ENCODE data around the gene DNAJC15.

The DNAJC15 gene

DNA sequence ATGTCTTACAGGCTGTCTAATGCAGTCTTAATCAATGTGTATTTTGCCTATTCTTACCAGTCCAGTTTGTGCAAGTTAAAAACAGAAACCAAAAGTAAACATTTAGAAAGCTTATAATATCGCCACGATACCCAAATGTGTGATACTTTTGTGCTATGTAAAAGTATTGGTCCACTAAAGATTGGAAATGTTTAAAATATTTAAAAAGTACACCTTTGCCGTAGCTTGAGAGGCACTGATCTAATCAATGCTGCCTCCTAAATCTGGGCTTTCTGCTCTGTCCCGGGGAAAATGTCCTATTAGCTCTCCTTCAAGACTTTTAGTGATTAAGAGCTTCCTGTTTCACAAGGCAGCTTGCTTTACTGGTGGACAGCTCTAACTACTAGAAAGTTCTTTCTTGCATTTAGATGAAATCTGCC is 64.7 kb downstream of the DNAJC15 start:
- DNase-seq = no peak

DNA sequence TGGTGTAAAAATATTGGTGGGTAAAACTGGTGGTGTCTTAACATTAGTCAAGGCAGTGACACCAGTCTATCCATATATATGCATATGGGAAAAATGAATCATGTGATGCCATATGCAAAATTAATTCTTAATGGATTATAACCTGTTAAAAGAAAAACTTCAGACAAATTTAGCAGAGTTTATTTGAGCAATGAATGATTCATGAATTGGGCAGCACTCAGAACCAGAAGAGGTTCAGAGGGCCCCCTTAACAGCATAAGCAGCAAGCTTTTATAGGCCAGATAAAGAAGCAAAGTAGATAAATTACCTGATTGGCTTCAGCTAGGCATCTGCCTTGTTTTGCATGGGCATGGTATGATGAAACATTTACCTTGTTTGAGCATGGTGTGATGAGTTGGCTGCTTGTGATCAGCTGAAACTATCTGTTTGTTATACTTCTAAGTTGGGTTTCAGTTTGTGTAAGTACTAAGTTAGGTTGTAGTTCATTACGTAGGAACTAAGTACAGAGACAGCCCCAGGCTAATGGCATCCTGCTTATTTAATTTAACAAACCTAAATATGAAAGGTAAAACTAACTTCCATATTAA is 66.6 kb downstream of the DNAJC15 start:
- no peak for DNase-seq

DNA sequence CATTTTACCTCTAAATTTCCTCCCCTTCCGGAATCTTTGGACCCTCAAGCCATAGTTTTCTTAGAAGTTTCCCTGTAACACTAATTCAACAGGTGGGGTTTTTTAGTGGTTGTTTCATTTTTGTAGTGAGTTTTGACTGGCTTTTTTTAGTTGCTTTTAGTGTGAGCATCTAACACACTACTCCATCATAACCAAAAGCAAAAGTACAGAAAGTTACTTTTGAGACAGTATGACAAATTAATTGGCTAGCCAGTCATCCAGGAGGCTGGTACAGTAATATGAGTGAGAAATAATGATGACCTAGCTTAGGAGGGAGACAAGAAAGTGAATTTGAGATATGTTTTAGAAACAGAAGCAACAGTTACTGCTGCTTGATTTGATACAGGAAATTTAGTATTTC is 71.5 kb downstream of the DNAJC15 start:
- DNase-seq = no peak

DNA sequence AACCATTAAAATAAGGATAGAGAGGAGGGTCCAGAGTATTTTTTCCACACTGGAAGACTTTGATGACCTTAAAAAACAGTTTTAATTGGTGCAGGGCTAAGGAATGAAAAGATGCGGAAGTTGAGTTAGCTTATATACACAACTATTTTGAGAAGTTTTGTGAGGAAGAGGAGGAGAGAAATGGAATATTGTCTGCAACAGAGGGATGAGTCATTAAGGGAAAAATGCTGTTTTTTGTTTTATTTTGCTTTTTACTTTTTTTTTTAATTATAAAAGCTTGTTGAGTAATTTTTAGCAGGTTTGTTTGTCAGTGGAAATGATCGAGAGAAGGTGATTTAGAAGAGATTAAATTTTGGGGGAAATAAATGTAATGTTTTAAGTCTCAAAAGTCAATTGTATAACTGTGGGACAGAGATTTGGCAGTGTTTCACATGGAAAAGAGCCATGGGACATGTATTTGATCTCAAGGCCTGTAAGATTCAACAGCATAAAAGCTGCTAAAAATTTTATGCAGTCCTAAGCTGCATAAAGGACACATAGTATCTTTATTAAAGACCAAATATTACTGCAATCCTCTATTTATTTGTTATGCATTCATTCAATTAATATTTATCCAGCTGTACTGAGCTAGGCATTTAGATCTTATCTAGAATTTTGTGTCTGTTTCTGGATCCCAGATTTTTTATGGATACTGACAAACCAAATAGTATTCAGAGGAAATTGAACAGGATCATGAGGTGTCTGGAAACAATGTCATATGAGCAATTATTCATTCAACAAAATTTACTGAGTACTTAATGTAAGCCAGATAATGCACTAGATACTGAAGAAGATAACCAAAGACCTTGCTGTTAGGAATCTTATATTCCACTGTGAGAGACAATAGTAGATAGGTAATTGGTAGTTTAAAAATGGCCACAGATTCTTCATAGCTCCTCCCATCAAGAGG is 72.7 kb downstream of the DNAJC15 start:
- no peak for DNase-seq

DNA sequence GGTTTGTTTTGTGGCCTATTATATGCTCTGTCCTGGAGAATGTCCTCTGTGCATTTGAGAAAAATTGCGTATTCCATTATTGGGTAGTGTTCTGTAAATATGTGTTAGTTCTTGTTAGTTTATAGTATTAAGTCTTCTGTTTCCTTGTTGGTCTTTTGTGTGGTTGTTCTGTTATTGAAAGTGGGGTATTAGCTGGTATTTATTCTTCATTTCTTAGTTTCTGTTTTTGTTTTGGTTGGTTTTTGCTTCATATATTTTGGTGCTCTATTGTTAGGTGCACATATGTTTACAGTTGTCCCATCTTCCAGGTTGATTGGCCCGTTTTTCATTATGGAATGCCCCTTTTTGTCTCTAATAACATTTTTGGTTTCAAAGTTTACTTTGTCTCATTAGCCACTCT is 77.3 kb downstream of the DNAJC15 start:
- DNase-seq = no peak

DNA sequence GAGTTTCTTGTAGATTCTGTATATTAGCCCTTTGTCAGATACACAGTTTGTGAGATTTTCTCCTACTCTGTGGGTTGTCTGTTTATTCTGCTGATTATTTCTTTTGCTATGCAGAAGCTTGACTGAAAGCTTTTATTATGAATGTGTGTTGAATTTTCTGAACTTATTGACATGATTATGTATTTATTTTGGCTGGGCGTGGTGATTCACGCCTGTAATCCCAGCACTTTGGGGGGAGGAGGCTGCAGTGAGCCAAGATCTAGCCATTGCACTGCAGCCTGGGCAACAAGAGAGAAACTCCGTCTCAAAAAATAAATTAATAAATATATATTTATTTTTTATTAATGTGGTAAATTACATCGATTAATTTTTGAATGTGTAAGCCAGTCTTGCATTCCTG is 78.9 kb downstream of the DNAJC15 start:
- no peak for DNase-seq

DNA sequence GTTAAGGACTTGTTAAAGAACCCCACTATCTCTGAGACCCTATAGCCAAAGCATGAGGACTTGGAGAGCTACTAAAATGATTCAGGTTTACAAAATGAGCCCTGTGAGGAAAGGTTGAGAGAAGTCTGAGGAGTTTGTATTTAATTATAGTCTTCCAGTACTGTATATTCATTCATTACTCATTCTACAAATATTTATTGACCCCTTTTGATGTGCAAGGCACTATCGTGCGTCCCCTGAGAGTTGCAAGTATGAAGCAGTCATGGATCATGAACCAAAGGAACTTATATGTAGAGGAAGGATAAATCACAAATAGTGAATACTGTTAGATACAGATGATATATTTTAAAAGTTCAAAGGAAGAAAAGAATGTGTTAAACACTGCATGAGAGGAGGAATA is 84.4 kb downstream of the DNAJC15 start:
- no peak for DNase-seq

DNA sequence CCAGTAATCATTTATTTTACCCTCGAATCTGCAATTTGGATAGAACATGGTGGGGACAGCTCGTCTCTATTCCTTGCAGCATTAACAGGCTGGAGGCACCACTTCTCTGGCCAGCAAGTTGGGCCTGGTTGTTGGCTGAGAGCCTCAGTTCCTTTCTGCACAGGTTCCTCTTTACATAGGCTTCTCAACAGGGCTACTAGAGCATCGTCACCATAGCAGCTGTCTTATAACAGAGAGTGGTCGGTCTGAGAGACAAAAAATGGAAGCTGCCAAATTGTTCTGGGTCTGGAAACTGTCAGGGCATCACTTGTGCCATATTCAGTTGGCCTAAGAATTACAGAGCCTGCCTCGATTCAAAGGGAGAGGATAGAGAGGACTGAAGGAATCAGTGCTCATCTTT is 86.7 kb downstream of the DNAJC15 start:
- no peak for DNase-seq

DNA sequence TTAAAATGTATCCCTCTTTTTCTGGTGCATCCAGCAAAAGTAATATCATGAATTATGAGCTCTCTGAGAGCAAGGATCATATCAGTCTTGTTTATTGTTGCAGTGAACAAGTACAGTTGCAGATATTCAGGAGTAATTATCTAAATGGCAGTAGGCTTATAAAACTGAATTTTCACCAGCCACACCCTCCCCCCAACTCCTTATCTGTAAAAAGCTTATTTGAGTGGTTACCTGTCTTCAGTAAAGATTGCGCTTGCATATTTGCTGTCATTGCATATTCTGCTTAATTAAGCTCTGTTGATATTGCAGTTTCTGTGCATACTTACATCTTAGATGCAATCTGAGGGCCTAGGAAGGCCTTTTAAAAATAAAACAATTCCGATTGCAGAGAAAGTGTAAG is 87.3 kb downstream of the DNAJC15 start:
- DNase-seq = no peak

DNA sequence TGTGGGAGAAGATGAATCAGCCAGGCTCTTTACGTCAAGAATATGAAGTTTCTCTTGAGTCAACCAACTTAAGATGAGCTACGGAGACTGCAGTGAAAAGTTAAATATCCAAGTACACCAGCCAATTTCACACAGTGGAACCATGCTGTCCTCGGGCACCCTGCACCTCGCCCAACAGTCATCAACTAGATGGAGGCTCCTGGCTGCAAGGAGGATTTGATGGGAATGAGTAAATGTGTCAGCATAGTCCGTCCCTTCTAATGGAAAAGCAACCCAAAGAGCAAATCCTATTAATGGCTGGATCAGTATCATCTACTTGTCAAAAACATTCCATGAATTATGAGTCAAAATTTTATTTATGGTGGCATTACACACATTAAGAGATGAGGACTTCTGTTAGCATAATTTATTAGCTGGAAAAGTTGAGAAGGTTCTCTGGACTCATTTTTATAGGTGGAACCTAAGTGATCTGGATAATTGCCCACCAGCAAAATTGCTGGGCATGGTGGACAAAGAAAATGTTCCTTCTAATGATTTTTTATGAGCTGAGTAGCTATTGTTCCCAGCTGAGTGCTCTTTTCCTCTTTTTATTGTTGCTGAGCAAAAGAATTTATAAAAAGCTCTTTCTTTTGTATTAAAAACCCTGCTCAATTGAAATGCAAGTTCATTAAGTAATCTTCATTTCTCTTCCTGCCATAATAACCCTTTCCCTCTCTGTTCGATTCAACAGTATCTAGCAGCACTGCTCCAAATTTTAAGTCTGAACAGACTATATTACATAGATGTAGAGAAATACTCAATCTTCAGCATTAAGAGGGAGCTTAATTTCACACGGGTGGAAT is 88.4 kb downstream of the DNAJC15 start:
- DNase-seq = no peak

DNA sequence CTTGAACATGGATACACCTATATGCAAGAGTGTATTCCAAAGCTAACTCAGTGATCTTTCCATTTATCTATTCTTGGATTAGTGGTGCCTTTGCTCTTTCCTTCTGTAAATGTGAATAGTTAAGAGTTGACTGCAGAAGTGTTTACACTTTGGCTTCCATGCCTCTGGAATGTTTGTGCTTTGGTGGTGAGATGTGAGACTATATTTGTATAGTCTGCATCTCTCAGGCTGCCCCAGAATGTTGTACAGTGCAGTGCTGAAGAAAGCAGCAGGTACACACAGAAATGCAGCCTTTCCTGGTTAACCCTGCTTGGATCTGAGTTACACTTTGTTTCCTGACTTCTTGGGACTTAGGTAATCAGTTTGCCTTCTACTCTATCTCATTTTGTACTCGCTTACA is 90.2 kb downstream of the DNAJC15 start:
- DNase-seq = no peak

DNA sequence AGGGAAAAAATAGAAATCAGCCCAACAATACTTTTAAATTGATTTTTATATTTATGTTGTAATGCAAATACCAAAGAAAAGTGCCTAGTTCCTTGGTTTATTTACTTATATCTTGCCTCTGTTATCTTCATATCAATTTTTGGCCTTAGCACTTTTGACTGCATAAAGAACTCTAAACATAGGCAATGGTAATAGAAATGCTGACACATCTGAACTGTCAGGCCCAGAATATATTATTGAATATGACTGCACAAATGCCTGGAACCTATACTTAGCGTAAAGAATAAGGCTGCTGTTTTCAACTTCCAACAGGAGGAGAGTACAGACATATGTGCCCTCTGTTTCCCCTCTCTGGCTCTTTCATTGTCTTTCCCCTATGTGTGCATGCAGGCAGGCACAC is 91.1 kb downstream of the DNAJC15 start:
- no peak for DNase-seq

DNA sequence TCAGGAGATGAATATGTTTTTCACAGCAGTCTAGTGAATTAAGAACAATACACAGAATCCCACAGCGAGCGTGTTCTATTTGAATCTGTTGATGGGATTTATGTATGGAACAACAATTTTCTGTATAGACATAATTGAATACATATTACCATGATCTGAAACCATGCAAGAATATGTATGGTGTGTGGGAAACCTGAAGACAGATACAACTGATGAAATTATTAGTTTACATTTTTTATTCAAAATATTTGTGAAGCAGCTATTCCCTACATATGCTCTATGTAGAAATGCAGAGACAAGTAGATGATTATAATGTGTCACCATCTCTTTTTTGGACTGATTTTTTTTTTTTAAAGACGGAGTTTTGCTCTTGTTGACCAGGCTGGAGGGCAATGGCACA is 91.8 kb downstream of the DNAJC15 start:
- DNase-seq = no peak

DNA sequence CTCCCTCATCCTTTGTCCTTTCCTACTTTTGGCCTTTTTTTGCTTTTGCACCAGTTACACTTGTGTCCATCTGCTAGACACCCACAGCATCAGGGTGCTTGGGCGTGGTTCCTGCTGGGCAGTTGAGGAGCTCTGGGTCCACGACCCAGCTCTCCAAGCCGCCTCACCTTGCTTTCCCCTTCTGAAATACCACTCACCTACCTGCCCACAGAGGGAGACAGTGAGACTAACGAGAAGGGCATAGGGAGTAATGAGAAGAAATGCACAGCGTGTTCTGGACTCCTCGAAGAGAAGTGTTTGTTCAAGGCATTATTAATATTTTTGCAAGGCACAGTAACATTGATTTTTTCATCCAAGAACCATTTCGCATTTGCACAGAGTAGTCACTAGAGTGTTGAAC is 92.9 kb downstream of the DNAJC15 start:
- DNase-seq = no peak

DNA sequence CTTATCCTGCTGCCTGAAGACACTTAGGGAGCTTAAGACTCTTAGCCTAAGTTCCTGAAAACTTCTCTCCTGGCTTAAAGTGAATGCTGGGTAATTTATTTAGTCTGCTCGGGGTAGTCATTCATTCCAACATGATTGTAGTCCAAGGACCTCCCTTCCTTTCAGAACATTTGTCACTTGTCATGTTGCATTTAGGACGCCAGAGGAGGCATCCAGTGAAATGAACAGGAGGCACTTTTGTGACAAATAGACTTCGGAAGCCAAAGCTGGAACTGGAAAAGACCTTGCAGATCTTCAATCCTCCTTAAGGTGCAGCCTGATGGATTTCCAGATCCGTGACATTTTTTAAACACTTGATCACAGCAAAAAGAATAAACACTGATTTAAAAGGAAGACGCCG is 95.1 kb downstream of the DNAJC15 start:
- no peak for DNase-seq

DNA sequence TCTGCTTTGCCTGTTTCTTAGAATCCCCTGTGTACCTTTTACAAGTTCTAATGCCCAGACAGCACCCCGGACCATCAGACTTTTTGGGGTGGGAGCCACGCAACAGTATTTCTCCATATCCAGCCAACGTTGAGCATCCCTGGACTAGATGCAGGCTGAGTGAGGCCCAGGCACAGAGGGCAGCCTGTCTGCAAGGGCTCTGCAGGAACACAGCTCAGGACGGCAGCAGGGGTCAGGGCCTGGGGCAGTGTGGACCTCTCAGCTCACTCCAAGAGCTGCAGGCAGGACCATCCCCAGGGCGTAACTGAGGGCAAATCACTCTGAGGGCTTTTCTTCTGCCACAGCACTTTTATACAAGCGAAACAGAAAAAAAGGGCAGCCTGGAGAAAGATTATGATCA is 95.8 kb downstream of the DNAJC15 start:
- no peak for DNase-seq

DNA sequence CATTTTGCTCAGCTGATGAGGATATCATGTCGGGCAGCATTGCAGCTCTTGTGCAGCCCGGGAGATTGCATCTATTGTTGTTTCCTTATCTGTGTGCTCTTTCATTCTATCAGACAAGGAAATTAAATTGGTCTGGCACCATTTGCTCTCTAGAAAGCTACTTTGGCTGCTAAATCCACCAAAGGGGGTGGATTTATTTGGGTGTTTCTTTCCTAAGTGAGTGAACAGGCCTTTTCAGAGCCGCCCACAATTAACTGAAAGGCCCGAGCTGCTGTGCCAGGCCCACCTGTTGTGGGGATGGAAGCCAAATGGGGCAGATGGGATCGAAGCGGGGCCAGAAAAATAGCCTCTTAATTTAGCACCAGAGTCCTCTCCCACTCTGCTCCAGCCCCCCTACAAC is 99.4 kb downstream of the DNAJC15 start:
- DNase-seq = no peak

DNA sequence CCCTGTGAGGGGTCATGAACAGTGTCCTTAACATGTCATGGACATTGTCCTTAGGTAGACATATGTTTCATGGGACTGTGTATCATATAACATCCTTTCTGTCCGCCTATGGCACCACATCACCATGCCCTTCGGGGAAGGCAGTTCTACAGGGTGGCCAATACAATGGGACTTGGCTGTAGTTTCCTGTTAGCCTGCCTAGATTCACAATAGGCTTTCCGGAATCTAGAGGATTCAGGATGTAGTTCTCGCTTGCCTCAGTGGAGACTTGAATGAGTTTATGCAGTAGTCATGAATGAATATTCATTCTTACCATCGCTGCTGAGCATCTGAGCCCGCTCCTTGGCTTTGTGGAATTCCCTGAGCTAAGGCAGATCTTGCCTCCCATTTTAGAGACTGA is 100.5 kb downstream of the DNAJC15 start:
- no peak for DNase-seq

DNA sequence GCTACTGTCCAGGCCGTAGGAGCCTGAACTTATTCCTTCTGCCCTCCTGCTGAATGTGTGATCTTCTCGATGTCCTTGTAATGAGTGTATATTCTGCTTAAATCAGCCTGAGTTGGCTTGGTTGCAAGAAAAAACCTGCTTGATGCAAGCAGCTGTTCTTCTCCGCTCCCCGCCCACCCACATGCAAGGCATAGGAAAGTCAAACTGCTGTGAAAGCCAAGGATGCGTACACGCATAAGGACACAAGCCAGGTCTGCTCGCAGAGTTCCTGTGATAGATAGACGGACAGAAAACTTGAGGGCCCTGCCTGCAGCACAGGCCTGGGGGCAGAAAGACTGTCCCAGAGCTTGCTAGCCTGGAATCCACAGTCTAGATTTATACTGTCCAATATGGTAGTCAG is 101.1 kb downstream of the DNAJC15 start:
- DNase-seq = no peak

DNA sequence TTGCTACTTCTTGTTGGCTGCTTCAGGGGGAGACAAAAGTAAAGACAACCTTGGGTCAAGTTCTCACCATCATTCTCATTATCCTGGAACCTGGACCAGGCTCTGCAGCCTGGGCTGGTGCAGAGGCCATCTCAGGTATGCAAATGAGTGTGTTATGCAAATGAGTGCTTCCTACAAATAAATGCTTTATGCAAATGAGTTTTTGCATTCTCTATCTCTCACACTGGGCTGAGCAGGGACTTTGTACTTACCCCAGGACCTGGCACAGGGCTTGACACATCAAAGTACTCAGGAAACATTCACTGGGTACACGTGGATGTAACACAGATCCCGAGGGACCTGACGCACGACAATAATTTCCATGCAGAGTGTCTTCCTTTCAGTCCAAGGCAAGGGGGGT is 103.0 kb downstream of the DNAJC15 start:
- DNase-seq = no peak

DNA sequence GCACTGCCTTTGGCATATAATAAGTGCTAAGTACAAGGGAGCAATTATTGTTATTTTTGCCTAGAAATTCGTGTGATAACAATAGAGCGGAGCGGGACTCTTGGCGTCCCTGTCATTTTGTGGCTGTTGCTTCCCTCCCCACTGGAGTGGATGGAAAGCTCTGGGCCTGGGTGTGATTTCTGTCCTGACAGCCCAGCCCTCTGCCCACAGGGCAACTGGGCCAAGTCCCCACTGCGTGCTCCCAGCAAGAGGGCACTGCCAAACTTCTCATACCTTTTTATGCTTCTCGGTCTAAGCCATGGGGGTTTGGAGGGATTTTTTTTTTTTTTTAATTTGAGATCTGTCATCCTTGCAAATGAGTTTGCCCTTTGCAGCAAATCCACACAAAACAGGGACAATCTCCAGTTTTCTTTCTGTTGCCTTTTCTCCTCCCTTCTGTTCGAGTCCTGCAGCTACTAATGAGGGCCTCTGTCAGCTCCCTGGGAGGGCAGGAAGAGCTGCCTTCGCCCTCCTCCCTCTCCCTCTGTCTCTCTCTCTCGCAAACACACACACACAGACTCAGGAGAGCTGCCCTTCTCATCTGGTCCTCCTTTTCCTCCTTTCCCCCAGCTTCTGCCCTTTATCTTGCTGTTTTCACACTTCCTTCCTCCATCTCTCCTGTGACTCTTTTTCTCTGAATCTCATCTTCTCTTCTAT is 103.9 kb downstream of the DNAJC15 start:
- DNase-seq = no peak

DNA sequence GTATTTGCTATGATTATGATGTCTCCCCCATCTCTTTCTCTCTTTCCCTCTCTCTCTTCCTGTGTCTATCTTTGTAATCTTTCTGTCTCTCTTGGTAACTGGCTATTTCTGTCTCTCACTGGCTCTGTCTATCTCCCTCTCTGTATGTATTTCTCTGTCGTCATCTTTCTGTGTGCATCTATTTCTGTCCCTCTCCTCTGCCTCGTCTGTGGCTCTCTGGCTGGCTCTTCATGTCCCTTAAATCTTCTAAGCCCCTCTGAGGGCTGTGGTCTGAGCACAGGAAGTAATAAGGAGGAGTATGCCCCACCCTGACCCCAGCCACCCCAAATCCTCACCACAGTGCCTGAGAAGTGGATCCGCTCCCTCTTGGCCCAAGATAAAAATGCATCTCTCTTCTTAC is 104.4 kb downstream of the DNAJC15 start:
- no peak for DNase-seq

DNA sequence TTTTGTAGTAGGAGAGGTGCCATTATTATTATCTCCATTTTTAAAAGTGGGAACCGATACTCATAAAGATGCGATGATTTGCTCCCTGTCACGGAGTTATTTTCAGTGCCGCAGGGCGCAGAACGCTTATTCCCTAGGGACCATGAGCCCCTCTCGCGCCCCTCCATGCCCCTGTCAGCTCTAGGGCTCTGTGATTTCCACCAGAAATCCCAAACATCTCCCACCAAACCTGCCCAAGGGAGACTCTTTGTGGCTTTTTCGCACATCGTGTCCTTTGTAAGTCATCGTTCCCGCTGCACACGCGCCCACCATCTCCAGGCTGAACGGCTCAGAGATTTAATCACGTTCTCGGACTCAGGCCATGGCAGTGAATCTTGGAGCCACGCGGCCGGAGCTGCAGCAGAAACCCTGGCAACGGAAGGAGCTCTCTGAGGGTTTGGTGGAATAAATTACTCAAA is 105.1 kb downstream of the DNAJC15 start:
- no peak for DNase-seq

All from cortex of kidney (tissue), 1 donor.